Astrocyte of the cerebellum (primary cell): ENCODE measurements around the gene TFCP2.

Source experiments
- DNase-seq: peaks from one replicate; pipeline ENCODE4 v3.0.0-alpha.2; 2011; ENCODE audit warnings: low read depth
- H3K4me3 ChIP-seq: 2 replicates; pipeline ENCODE4 v1.5.1; 2011; ENCODE audit warnings: mild to moderate bottlenecking, low read depth, low read length, moderate library complexity
- in situ Hi-C: cut with HindIII; loops from 2 replicates; pipeline ENCODE4 v1.10.0; 2017; ENCODE audit warnings: low sequenced_read_pairs
- TF ChIP-seq, protein P1 (sequence below): IDR thresholded peaks from 2 replicates; pipeline ENCODE4 v1.5.1; 2012; ENCODE audit warnings: low read length, low read depth, moderate library complexity, mild to moderate bottlenecking; ENCODE audit errors: missing control alignments

TFCP2 gene

DNA sequence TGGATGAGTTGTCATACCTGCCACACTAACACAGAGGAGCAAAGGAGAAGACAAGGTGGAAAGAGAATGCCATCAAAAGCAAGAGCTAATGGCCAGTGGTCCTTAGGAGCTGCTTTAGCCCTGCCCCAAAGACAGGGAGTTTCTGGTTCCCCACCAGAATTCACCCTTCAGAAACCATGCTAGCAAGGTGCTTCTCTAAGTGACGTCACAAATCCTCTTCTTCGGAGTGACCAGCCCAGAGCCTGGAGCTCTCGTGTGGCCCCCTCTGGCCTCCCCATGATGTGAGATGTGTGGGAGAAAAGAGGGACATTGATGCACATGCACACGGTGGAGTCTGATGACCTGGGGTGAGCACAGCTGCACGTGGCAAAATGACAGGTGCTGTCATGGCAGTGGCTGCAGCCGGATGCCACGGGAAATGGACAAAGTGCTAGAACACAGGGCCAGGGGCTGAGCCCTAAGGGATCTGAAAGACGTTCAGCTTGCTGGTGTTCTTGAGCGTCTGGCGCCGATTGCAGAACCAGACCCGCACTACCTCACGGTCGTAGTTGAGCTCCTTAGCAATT, 16.9 kb upstream of the TFCP2 start:
- in situ Hi-C loops: no loop called here
- no peak for DNase-seq
- TF ChIP-seq, protein P1, sequence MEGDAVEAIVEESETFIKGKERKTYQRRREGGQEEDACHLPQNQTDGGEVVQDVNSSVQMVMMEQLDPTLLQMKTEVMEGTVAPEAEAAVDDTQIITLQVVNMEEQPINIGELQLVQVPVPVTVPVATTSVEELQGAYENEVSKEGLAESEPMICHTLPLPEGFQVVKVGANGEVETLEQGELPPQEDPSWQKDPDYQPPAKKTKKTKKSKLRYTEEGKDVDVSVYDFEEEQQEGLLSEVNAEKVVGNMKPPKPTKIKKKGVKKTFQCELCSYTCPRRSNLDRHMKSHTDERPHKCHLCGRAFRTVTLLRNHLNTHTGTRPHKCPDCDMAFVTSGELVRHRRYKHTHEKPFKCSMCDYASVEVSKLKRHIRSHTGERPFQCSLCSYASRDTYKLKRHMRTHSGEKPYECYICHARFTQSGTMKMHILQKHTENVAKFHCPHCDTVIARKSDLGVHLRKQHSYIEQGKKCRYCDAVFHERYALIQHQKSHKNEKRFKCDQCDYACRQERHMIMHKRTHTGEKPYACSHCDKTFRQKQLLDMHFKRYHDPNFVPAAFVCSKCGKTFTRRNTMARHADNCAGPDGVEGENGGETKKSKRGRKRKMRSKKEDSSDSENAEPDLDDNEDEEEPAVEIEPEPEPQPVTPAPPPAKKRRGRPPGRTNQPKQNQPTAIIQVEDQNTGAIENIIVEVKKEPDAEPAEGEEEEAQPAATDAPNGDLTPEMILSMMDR: no peak
- H3K4me3 ChIP-seq: no peak overlapping the region

DNA sequence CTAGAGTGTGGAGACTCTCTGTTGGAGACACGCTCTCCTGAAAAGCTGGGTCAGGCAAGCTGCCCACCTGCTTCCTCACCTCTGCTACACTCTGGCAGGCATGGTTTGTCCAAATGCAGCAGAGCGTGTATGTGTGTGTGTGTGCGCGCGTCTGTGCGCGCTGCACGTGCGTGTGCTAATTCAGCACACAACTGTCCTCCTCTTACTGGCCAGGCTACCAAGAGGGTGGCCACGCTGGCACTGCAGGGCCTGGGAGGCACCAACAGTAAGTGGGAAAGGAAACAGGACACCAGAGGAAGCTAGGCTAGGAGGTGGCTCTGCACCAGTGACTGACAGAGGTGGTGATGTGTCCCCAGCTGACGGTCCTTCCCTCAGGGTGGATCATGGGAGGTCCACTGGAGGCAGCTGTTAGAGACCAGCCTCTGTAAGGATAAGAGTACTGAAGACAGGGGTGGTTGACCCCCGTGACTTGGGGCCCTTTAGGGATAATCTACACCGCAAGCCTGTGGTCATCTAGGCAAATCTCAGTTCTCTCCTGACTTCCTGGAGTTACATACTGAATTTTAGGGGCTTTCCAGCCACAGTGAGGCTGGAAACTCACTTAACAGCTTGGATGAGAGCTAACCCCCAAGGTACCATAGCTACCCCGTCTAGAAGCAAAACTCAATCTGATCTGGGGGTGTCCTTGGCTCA, 15.6 kb upstream of the TFCP2 start:
- DNase-seq: no peak
- in situ Hi-C loops: no loop called here
- TF ChIP-seq, protein P1: no peak

DNA sequence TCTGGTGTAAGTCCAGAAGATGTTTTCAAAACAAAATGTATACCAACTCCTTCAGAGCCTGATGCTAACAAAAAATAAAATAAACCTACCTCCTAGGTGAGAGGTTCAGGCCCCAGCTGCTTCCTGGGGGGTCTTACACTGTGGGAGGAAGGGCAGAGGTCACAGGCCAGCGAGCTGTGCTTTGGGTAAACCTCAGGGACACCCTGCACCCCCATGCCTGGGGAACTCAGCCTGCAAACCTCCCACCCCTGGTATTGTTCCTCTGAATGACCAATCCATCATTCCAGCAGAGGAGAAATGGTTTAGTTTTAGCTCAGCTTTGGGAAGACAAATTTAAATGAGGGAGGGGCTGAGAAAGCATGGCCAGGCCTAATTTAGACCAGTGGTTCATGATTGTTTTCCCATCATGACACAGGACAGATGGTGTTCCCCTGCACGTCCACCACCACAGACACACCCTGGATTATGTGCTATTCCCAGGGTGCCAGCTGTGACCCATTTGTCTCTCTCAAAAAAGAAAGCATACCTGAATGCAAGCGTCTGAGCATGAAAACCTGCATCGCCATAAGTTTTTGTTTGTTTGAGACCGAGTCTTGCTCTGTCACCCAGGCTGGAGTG, 14.5 kb upstream of the TFCP2 start:
- no peak for DNase-seq
- in situ Hi-C loops: no loop called here
- no peak overlapping the region for H3K4me3 ChIP-seq
- TF ChIP-seq, protein P1: no peak

More for the DNA sequence above, 15.6 kb upstream of the TFCP2 start:
- H3K4me3 ChIP-seq: no peak overlapping the region

DNA sequence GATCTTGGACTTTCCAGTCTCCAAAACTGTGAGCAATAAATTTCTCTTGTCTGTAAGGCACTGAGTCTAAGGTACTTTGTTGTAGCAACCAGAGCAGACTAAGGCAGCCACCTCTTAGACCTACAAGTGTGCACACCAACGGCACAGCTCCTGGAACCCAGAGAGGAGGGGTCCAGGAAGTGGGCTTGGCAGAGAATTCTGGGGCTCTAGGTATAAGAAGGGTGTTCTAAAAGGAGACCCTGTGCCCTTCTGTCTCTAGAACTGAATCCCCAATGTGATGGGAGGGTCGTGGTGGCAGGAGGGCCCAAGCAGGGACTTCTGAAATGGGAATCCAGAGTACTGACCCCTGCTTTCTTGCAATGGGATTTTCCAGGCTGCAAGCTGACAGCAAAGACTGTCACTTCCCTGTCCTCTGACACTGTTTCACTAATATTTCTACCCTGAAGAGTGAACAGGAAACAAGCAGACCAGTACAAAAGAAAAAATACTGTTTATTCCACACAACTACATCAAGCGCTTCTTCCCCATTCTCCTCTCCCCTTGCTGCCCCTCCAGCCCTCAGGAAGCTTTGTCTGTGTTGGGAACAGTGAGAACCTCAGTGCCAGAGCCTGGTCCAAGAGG, 13.6 kb upstream of the TFCP2 start:
- DNase-seq: no peak
- TF ChIP-seq, protein P1: no peak
- H3K4me3 ChIP-seq: no peak overlapping the region
- in situ Hi-C loops: no loop called here

DNA sequence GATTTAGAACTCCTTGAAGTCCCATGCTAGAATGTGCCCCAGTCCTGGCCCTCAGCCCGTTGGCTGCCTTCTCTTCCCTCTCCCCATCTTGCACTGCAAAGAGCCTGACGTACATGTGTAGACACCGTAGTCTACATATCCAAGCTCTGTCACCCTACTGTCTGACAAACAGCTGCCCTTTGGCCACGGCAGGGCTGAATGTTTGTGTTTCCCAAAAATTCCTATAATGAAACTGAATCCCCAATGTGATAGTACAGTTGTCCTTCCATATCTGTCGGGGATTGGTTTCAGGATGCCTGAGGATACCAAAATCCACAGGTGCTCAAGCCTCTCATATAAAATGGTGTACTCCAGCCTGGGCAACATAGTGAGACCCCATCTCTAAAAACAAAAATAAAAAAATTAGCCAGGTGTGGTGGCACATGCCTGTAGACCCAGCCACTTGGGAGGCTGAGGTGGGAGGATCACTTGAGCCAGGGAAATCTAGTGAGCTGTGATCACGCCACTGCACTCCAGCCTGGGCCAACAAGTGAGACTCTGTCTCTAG, 12.3 kb upstream of the TFCP2 start:
- DNase-seq: no peak
- TF ChIP-seq, protein P1: no peak

DNA sequence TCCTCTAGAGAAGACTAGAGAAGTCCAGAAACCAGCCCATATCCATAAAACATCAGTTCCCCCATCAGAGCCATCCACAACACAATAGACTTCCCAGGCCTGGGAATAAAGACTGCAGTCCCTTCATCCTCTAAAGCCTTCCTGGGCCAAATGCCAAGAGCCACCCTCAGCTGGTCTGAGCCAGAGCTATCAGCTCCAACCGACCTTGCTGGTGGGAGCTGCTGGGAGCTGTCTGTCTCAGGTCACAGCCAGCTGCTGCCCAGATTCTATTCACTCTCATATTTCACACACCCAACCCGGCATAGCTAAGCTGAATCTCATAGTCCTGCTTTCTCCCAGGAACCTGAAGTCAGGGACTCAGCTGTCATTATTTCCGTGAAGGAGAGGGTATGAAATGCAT, 10.9 kb upstream of the TFCP2 start:
- DNase-seq: no peak
- no peak overlapping the region for H3K4me3 ChIP-seq
- in situ Hi-C loops: no loop called here
- TF ChIP-seq, protein P1: no peak

More for the DNA sequence above, 12.3 kb upstream of the TFCP2 start:
- in situ Hi-C loops: no loop called here
- no peak overlapping the region for H3K4me3 ChIP-seq
